HEK293T (cell line): ENCODE data around the gene PPP1R15A.

Experiments used
- ARNT ChIP-seq: fragments of 450-650 bp; IDR thresholded peaks from 2 replicates; pipeline ENCODE4 v1.6.1; 2017; ENCODE audit warnings: mild to moderate bottlenecking
- BHLHE40 ChIP-seq: fragments of 450-650 bp; IDR thresholded peaks from 2 replicates; pipeline ENCODE4 v1.6.1; 2016; ENCODE audit warnings: mild to moderate bottlenecking, moderate library complexity, borderline replicate concordance
- ELF4 ChIP-seq: fragments of 450-650 bp; IDR thresholded peaks from 2 replicates; pipeline ENCODE4 v1.6.1; 2017; ENCODE audit warnings: antibody characterized with exemption
- FOXA1 ChIP-seq: fragments of 450-650 bp; IDR thresholded peaks from 2 replicates; pipeline ENCODE4 v1.6.1; 2016; ENCODE audit warnings: mild to moderate bottlenecking
- FOXM1 ChIP-seq: fragments of 450-650 bp; IDR thresholded peaks from 2 replicates; pipeline ENCODE4 v1.6.1; 2017; ENCODE audit warnings: mild to moderate bottlenecking, borderline replicate concordance
- L3MBTL2 ChIP-seq: fragments of 450-650 bp; conservative IDR thresholded peaks from 2 replicates; pipeline ENCODE4 v1.6.1; 2016; ENCODE audit warnings: mild to moderate bottlenecking
- NFRKB ChIP-seq: fragments of 450-650 bp; IDR thresholded peaks from 2 replicates; pipeline ENCODE4 v1.6.1; 2016; ENCODE audit warnings: mild to moderate bottlenecking, moderate library complexity
- SP1 ChIP-seq: fragments of 450-650 bp; IDR thresholded peaks from 2 replicates; pipeline ENCODE4 v1.6.1; 2017
- SUZ12 ChIP-seq: fragments of 450-650 bp; IDR thresholded peaks from 2 replicates; pipeline ENCODE4 v1.6.1; 2016; ENCODE audit warnings: mild to moderate bottlenecking
- TARDBP ChIP-seq: fragments of 450-650 bp; IDR thresholded peaks from 2 replicates; pipeline ENCODE4 v1.6.1; 2016
- ZNF384 ChIP-seq: fragments of 450-650 bp; IDR thresholded peaks from 2 replicates; pipeline ENCODE4 v1.6.1; 2016
- TF ChIP-seq, protein P1 (sequence below): fragments of 450-650 bp; IDR thresholded peaks from 2 replicates; pipeline ENCODE4 v1.6.1; 2016

DNA sequence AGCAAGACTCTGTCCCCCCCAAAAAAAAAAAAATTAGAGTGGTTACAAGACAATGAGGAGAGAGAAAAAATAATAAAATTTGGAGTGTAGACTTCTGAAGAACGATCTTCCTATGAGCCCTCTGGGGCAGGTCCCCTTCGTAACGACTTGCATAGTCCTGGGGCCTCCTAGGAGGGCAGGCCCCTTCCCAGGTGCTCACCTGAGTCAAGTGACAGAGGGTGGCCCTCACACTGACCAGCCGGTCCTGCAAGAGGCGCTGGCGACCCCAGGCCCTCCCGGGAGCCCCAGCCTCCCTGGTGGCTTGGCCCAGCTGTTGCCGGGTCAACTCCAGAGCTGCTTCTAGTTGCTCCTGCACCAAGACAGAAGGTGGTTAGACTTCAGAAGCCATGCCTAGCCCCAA lies 18.7 kb upstream of the PPP1R15A start:
- TF ChIP-seq, protein P1, sequence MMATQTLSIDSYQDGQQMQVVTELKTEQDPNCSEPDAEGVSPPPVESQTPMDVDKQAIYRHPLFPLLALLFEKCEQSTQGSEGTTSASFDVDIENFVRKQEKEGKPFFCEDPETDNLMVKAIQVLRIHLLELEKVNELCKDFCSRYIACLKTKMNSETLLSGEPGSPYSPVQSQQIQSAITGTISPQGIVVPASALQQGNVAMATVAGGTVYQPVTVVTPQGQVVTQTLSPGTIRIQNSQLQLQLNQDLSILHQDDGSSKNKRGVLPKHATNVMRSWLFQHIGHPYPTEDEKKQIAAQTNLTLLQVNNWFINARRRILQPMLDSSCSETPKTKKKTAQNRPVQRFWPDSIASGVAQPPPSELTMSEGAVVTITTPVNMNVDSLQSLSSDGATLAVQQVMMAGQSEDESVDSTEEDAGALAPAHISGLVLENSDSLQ = no peak
- TF ChIP-seq TARDBP (no peak), L3MBTL2 (no peak), SP1 (no peak), SUZ12 (no peak), FOXM1 (no peak), FOXA1 (no peak), BHLHE40 (no peak), NFRKB (no peak), ARNT (no peak), ZNF384 (no peak), ELF4 (no peak)
